Left renal cortex interstitium (tissue), 4 donors: ENCODE data around the gene EXD3. TPM values are rescaled to one million over a fixed set of nuclear protein-coding genes. Genes with fewer than 3 reads are reported as not detected.

Source experiments
- DNase-seq, 4 donors: peaks; one replicate each; pipeline ENCODE4 v3.0.0-alpha.2; 2013; ENCODE audit warnings: low read depth in 4 of 4, low spot score in 2 of 4, missing footprints in 1 of 4
- polyA plus RNA-seq, 4 donors: library from polyadenylated mRNA; unstranded; fragments of 120-200 nt; gene quantifications; one replicate each; pipeline ENCODE4 v1.2.1, GENCODE V29; 2013; ENCODE audit not compliant: insufficient read length in 4 of 4

The EXD3 gene
- polyA plus RNA-seq, 4 donors = 8.1 to 26.1 (median 19.7) TPM

DNA sequence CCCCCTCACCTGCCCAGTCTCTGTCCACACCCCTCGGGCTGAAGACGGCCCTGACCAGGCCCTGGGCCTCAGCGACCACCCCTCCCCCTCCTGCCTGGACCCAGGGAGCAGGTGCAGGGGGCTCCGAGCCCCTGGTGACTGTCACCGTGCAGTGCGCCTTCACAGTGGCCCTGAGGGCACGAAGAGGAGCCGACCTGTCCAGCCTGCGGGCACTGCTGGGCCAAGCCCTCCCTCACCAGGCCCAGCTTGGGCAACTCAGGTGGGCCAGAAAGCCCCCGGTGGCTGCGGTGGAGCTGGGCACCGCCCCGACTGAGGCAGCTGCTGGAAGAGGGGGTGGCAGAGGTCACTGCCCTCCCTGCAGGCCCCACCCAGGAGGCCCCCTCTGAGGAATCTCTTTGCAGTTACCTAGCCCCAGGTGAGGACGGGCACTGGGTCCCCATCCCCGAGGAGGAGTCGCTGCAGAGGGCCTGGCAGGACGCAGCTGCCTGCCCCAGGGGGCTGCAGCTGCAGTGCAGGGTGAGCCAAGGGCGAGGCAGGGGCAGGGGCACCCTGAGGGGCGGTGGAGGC lies 10.5 kb upstream of the EXD3 start:
- no peak for DNase-seq

DNA sequence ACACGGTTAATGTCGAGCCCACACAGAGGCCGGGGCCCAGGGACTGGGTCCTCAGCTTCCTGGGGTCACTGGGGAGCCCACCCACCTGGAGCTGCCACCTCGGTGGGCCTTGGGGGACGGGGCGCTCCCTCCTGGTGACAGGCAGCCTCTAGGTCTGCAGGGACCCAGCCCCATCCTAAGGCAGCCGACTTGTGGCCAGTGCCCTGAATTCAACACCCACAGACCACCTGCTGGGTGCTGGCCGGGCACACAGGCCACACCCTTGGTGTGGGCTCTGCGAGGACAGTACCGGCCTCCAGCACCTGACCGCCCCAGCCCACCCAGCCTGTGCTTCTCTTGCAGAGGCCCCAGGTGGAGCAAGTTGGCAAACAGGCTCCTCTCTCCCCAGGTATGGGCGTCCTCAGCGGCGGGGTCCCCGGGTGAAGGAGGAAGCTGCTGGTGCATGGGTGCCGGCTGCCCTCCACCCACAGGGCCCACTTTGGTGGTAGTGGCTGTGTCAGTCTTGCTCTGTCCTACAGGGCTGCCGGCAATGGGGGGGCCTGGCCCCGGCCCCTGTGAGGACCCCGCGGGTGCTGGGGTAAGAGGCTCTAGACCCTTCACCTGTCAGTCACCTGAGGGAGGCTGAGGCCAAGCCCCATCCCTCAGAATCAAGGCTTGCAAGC lies 9.9 kb upstream of the EXD3 start:
- no peak for DNase-seq

DNA sequence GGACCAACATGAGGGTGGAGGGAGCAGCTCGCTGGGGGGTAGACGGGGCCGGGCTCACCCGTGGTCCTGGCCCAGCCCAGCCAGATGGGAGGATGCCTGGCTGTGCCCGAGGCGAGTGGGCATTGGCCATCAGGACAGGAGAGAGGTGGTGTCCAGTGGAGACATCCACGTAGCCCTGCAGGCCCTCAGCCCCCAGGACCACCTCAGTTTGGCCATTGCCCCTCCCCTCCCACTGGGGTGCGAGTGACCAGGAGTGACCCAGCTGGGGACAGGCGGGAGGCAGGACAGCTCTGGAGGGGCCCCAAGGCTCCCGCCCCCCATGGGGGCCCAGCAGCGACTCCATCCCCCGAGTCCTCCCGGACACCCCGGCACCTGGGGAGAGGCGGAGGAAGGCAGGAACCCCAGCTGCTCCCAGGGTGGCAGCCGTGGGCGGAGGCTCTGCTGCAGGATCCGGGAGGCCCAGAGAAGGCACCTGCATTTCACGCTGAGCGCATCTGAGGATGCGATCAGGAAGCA lies 8.5 kb upstream of the EXD3 start:
- no peak for DNase-seq

DNA sequence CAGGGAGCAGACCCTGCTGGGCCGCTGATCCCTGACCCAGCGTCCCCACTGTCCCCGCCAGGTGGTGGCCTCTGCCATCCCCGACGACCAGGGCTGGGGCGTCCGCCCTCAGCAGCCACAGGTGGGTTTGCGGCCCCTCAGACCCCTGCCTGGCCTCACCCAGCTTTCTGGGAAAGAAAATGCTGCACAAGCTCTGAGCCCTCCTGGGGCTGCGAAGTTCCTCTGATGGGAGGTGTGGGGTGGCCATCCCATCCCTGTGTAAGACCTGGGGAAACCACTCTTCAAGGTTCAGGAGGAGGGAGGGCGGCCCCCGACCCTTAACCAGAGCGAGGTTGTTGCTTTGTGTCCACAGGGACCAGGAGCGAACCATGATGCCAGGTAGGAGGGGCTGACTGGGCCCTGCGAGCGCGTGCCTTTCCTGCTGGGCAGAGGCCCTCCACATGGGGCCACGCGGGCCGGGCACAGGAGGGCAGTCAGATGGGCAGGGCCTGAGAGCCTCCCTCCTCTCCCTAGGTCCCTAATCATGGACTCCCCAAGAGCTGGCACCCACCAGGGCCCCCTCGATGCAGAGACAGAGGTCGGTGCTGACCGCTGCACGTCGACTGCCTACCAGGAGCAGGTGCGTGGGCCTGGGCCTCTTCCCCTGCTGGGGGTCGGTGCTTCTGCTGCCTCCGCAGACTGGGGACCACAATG lies 7.9 kb upstream of the EXD3 start:
- no peak for DNase-seq

DNA sequence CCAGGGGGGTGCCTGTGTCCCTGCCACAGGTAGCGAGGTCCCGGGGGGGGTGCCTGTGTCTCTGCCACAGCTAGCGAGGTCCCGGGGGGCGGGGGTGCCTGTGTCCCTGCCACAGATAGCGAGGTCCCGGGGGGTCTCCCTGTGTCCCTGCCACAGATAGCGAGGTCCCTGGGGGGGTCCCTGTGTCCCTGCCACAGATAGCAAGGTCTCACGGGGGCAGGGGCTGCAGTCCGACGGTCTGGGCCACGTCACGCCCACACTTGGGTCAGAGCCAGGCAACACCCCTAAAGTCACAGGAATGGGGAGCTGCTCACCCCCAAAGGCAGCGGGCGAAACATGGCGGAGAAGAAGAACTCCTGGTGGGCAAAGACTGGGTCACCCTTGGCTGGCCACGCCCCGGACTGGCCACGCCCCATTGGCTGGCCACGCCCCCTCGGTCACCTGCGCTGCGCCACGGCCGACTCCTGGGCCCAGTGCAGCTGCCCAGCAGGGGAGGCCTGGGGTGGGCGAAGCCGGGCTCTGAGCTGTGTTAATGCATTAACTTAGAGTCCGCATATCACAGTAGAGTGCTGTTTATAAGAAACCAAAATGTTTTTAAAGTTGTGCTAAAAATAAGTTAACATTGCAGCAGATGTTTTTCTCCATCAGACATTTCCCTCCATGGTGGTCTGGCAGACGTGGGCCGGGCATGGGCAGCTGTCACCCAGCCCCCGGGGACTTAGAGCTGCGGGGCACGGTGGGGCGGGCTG lies 7.2 kb upstream of the EXD3 start:
- DNase-seq = no peak

DNA sequence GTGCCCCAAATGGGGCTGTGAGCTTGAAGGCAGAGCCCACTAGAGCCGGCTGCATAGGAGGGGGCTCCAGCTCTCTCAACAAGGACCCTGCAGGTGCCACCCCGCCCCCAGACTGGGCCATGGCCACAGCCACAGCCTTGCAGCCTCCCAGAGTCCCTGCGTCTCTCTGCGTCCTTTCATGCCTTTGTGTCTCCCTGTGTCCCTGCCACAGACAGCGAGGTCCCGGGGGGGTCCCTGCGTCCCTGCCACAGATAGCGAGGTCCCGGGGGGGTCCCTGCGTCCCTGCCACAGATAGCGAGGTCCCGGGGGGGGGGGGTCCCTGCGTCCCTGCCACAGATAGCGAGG lies 6.6 kb upstream of the EXD3 start:
- DNase-seq = no peak

DNA sequence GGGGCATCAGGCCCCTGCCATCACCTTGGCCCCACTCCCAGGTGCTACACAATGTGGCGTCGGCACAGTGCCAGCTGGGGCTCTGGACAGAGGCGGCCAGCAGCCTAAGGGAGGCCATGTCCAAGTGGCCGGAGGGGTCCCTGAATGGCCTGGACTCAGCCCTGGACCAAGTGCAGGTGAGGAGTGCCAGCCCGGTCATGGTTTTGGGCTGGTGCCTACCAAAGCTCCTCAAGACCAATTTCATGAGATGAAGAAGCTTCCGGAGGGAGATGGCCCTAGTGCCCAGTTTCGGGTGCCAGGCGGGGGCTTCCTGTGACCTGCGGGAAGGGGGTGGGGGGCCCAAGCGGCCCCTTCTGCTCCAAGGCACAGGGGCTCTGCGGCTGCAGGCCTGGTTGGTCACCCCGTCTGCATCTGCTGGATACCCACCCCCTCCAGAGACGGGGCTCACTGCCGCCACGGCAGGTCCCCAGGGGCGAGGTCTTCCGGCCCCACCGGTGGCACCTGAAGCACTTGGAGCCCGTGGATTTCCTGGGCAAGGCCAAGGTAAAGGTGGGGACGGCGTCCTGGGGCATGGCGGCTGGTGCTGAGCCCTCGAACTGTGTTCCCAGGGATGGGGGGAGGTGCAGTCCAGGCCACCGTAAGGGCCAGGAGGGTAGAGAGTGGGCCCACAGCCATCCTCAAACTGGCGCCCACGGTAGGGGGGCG lies 6.0 kb upstream of the EXD3 start:
- no peak for DNase-seq

DNA sequence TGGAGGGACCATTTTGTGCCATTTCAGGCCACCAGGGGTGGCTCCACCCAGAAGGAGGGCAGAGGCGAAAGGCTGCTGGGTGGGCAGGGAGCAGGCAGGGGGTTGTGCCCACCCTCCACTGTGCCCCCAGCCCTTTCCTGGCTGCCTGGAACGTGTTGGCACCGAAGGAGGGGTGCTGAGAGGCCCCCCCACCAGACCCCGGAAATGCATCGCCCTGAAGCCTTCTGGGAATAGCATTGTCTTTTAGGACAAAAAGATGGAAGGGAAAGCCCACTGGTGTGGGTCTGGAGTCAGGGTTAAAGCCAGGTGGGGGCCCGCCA lies 5.3 kb upstream of the EXD3 start:
- DNase-seq = no peak

DNA sequence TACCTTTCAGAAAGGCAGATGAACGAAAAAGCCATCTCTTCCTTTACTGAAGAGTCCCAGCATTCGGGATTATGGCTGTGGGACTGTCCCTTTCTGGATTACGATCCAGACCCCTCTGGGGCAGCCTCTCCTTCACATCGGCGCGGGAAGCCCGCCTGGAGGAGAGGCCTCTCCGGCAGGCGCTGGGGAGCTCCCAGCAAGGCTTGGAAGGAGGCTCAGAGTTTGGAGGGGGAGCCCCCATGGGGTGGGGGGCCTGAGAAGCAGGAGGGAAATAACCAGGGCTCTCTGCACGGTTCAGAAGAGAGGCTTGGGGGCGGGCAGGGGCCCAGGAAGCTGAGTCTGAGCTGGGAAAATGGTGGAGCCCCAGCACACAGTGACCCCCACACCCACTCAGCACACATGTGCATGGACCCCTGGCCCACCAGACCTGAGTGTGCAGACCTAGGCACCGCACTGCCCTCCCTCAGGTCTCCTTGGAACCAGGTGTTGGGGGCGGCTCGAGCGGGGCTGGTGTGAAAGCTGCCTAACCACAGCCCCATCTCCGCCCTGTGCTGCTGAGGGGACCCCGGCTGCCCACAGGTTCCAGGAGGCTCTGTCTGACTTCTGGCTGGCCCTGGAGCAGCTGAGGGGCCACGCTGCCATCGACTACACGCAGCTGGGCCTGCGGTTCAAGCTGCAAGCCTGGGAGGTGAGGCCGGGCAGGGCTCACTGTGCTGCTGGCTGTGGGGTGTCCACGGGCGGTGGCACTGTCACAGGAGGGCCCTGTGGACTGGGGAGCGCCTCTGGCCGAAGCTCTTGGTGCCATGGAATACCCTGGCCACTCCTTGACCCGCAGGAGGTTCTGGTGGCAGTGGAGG lies 4.7 kb upstream of the EXD3 start:
- DNase-seq = no peak

DNA sequence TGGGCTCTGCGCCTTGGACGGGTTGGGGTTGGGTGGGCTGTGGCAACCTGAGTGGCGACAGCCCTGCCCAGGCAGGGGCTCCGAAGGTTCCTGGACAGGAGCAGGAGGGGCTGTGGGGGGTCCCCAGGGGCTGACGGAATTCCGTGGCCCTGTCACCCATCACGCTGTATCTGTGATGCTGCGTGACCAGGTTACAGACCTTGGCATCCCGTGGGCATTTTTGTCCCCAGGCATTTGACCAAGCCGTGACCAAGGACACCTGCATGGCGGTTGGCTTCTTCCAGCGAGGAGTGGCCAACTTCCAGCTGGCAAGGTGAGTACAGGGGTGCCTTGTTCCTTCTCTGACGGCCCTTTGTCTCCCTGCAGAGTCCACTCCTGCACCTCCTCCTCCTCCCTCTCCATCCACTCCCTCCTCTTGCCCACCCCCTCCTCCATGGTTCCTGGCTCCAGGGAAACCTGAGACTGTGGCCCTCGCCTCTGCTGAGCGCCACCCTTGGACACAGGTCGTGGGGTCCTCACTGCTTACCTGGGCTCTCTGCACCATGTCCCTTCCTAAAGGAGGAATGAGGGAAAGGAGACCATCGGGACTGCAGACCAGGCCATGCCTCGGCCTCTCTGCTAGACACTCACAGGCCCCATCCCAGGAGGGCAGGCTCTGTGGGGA lies 3.2 kb upstream of the EXD3 start:
- DNase-seq = no peak

DNA sequence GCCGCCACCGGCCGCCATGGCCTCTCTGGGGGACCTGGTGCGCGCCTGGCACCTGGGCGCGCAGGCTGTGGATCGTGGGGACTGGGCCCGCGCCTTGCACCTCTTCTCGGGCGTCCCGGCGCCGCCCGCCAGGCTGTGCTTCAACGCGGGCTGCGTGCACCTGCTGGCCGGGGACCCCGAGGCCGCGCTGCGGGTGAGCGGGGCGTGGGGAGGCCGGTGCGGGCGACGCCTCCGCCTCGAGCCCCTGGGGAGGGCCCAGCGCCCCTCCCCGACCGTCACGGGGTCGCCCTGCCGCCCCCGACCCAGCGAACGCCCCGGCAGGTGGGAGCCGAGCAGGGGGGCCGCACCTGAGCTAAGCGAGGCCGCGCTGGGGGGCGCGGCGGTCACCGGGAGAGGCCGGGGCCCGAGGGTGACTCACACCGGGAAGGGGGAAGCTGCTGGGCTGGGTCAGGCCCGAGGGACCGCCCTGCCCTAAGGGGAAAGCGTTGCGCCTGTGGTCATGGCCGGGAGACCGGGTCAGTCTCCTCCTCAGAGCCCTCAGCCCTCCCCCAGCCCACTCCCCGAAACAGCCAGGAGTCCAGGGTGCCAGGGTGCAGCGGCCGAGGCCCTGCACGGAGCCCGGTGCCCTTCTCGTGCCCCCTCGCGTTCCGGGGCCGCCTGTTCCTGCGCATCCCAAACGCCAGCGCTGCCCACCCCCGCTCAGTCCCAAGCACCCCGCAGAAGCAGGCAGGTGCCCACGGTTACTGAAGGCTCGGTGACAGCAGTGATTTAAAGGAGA lies 741 bp upstream of the EXD3 start:
- no peak for DNase-seq

DNA sequence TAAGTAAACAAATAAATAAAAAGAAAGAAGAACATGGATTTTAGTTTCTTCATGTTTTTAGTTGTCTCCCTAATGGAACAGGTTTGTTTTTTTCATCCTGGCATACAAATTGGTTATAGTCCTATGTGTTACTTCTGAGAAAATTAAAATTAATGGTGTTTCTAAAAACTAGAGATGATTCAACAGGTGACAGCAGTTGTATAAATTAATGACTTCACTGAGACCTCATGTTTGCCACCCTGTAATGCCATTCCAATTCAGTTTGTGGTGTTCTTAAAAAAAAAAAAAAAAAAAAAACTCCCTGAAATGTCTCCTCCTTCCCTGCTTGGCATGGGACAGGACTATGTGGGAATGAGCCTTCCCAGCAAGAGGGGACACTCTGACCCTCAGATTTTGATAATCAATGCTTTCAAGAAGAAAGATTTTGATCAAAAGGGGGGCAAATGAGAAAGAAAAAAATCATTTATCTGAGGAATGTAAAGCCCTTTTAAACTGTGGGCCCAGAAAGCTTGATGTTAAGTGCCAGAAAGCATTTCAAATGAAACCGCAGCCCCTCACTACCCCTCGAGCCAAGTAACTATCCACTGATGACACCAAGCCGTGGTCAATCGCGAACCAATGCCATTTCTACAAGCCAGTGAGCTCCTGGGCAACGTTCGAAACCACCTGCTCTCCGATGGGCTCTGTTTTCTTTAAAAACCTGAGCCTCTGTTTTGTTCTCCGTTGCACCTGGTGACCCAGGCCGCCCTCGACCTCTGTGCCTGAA lies 941 bp downstream of the EXD3 start:
- DNase-seq = no peak

DNA sequence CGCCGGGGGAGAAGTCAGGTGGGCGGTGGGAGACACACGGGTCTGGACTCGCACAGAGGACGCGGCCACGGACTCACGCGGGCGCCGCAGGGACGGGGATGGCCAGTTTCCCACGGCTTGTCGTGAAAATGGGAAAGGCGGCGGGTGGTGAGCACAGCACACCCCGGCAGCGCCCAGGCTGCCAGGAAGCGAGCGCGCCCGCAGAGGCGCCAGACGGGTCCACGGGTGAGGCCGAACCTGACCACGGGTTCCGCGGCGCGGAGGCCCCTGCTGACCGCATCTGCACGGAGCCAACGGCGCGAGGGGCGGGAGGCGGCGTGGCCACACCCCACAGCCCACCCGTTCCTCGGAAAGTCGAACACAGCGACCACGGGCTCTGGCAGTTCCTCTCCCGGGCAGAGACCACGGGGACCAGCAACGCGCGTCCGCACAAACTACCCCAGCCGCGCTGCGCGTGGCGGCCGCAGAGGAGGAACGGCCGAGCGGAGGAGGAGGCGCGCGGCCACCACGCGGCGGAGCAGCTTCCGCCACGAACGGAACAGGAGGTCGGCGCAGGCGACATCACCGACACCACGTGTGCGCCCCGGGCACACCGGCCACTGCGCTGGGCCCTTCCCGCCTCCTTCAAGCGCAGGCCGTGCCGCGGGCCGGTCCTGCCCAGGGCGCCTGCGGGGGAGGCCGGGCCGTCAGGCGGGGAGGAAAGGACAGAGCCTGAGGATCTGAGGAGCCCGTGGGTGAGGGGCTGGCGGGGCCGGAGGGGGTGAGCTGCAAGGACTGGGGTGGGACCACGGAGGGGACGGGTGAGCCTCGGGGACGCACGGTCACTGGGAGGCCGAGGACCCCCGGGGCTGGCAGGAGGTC lies 5.6 kb downstream of the EXD3 start:
- no peak for DNase-seq

DNA sequence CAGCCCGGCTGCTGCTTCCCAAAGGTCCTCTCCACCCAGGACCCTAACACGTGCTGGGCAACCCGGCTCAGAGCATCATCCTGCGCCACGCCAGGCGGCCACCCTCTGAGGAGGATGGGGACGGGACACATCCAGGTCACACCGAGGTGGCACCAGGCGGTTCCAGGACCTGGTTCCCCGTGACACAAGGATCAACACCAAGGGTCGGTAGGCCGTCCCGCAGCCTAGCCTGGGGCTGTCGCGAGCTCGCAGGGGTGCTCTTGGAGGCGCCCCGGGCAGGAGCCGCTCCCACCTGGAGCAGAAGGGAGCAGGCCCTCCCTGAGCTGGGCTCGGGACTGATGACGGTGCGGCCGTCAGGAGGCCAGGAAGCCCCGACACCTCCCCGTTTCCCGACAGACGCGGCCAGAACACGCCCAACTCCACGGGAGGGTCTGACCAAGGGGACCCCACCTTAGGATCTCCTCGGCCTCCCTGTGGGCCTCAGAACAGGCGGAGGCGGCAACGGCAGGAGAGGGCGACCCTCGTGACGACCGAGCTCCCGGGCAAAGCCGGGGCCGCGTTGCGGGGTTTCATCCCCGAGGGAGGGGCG lies 6.3 kb downstream of the EXD3 start:
- no peak for DNase-seq

DNA sequence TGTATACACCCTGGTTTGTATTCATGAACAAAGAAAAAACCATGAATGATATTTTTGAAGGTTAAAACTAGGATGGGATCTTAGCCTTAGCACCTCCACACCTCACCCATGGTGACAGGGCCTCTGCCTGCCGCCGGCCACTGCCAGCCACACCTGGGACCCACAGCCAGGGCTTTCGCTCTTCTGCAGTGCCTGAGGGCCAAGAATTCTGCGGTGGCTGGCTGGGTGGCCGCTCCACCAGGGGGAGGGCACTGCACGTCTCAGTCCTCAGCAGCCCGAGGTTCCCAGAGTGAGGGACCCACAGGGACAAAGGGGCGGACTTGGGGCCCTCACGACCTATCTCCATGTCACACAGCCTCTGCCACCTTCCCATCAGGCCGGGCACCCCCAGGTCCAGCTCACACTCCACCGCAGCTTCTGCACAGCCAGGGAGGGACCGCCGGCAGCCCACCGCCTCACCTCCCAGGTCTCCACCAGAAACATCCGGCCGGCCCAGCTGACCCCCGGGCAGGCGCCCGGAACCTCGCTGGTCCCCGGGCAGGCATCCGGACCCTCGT lies 6.9 kb downstream of the EXD3 start:
- no peak for DNase-seq

DNA sequence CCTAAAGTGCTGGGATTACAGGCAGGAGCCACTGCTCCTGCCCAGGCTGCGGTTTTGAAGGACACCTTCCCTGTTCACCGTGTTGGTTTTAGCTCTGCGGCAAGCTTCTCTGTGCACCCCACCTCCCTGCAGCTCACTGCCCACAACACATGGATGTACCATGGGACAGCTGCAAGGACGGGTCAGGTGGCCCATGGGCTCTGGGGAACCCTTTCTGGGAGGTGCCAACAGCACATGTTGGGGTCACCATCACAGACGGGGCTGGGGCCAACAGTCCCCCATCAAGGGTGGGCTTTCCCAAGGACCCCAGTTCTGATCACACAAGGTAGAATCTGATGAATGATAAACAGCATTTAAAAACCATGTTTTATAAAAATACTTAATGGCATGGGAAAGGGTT lies 7.5 kb downstream of the EXD3 start:
- DNase-seq = no peak
